ENCODE measurements around the gene ARV1. TPM values are rescaled to one million over a fixed set of nuclear protein-coding genes. Genes with fewer than 3 reads are reported as not detected.
"Not testable (repeated sequence)": the region's sequence is repeated elsewhere in the genome, so short reads cannot be mapped to it uniquely, and the experiment has no call there.

The ARV1 gene
- total RNA-seq, 4 donors from 2014 or later = 7.1 to 37.3 (median 18.4) TPM

DNA sequence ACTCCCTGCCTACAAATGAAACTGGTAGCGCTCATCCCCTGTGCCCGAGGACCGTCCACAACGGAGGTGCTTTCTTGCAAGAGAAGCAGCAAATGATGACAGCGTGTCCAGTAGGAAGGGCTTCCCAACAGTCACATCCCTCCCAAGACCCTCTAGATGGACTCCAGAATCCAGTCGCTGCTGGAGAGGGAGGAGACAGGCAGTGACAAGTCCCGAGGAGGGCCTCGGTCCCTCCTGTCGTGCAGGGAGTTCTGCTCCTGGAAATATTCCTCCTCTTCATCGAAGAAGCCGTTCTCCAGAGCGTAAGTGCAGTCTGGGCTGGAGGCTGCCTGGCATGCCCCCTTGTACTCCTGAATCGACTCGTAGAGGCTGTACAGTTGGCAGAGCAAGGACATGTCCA lies 40.8 kb downstream of the ARV1 start:
- TF ChIP-seq EP300 (IDR thresholded peaks at IDR 0.05; ENCODE audit: low read depth) = no peak
- no peak for TF ChIP-seq POLR2AphosphoS5 (IDR thresholded peaks at IDR 0.05)
- TF ChIP-seq, protein P1, sequence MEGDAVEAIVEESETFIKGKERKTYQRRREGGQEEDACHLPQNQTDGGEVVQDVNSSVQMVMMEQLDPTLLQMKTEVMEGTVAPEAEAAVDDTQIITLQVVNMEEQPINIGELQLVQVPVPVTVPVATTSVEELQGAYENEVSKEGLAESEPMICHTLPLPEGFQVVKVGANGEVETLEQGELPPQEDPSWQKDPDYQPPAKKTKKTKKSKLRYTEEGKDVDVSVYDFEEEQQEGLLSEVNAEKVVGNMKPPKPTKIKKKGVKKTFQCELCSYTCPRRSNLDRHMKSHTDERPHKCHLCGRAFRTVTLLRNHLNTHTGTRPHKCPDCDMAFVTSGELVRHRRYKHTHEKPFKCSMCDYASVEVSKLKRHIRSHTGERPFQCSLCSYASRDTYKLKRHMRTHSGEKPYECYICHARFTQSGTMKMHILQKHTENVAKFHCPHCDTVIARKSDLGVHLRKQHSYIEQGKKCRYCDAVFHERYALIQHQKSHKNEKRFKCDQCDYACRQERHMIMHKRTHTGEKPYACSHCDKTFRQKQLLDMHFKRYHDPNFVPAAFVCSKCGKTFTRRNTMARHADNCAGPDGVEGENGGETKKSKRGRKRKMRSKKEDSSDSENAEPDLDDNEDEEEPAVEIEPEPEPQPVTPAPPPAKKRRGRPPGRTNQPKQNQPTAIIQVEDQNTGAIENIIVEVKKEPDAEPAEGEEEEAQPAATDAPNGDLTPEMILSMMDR (IDR thresholded peaks at IDR 0.05) = no peak
- TF ChIP-seq POLR2A (IDR thresholded peaks at IDR 0.05) = no peak
- H3K4me3 ChIP-seq = no peak overlapping the region
- H3K27me3 ChIP-seq = no peaks in the 10 kb centered on the region
- peaks cover 0 to 3% (median 0%) of the 10 kb centered on the region in 4 donors for H3K4me1 ChIP-seq
- intact Hi-C loops (cut with DNase I; ENCODE audit: low total_unique reads) = no loop called here
- peak overlapping the region in 2 of 4 donors; percentile 12 to 61 for H3K27ac ChIP-seq
- no peaks in the 10 kb centered on the region for H3K9me3 ChIP-seq
- no peak for DNase-seq
- in situ Hi-C loops (cut with MboI; ENCODE audit: low pct_ligation_motif_present in 1 of 4, low pct_unique_long_range_greater_than_20kb in 1 of 4, low sequenced_read_pairs in 3 of 4) = no loop called here
- 84% methylated on average over 13 of the region's 14 CpGs; no CpG with 5 or more reads in 1 of the 2 donors for WGBS, 2 donors (ENCODE audit: low coverage in 1 of 2)
- no peaks in the 10 kb centered on the region for H3K36me3 ChIP-seq

DNA sequence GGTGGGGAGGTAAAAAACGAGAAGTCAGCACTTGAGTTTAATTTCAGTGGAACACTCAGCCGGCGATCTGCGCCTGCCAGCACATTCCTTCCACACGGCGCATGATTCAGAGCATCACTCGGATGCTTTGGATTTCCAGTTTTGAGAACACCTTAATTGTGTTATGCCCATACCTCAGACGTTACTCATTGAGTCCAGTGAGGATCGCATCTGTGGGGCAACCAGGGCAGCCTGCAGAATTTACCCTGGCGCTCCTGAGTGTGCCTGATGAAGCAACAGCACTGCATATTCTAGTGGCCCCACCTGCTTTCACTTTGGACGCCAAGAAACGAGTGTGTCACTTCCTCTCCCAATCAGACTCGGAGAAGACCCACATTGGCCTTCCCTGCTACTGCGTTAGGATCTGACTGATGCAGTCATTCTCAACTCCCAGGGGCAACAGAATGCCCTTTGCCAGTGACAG lies 41.3 kb downstream of the ARV1 start:
- in situ Hi-C loops (cut with MboI; ENCODE audit: low pct_ligation_motif_present in 1 of 4, low pct_unique_long_range_greater_than_20kb in 1 of 4, low sequenced_read_pairs in 3 of 4) (no loop called here), intact Hi-C loops (cut with DNase I; ENCODE audit: low total_unique reads) (no loop called here)
- TF ChIP-seq, protein P1 (IDR thresholded peaks at IDR 0.05) = no peak
- no peak for TF ChIP-seq POLR2A (IDR thresholded peaks at IDR 0.05)
- TF ChIP-seq EP300 (IDR thresholded peaks at IDR 0.05; ENCODE audit: low read depth) = no peak
- no peak for TF ChIP-seq POLR2AphosphoS5 (IDR thresholded peaks at IDR 0.05)
- DNase-seq = no peak
- Histone ChIP-seq H3K9me3 (no peaks in the 10 kb centered on the region), H3K27ac (peak overlapping the region; percentile 25 to 61 (median 44)), H3K4me3 (no peak overlapping the region), H3K4me1 (peaks cover 0 to 3% (median 0%) of the 10 kb centered on the region in 4 donors), H3K27me3 (no peaks in the 10 kb centered on the region), H3K36me3 (no peaks in the 10 kb centered on the region)
- 40 to 69% methylated on average over 1 to 14 of the region's 14 CpGs for WGBS, 2 donors (ENCODE audit: low coverage in 1 of 2)

DNA sequence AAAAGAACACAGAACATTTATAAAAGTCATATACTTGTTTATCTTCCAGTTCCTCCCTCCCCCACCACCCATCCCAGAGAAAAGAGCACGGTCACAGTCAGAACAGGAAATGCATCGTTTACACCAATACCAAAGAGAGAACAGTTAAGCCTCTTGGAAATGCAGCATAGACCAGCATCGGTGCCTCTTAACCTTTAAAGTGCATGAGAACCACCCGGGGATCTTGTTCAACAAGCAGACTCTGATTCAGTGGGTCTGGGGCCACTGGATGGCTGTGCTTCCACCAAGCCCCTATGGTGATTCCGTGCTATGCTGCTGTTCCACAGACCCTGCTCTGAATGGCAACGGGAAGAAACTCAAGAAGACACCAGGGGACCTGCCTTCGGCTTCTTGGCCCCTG lies 41.9 kb downstream of the ARV1 start:
- WGBS, 2 donors (ENCODE audit: low coverage in 1 of 2) = 19 to 51% methylated on average over 3 to 7 of the region's 7 CpGs

DNA sequence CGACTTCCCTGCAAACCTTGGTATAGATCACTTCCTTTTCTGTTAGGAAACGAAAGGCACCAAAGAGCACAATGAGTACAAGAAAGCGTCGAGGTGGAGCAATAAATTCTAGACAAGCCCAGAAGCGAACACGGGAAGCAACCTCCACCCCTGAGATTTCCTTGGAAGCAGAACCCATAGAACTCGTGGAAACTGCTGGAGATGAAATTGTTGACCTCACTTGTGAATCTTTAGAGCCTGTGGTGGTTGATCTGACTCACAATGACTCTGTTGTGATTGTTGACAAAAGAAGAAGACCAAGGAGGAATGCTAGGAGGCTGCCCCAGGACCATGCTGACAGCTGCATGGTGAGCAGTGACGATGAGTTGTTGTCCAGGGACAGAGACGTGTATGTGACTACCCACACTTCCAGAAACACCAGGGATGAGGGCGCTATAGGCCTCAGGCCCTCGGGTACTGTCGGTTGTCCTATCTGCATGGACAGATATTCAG lies 42.7 kb downstream of the ARV1 start:
- no peaks in the 10 kb centered on the region for H3K36me3 ChIP-seq
- H3K9me3 ChIP-seq = no peaks in the 10 kb centered on the region
- in situ Hi-C loops (cut with MboI; ENCODE audit: low pct_ligation_motif_present in 1 of 4, low pct_unique_long_range_greater_than_20kb in 1 of 4, low sequenced_read_pairs in 3 of 4) (no loop called here), intact Hi-C loops (cut with DNase I; ENCODE audit: low total_unique reads) (no loop called here)
- H3K27me3 ChIP-seq = no peaks in the 10 kb centered on the region
- no peak overlapping the region for H3K4me3 ChIP-seq
- peak overlapping the region in 2 of 4 donors; percentile 37 to 60 for H3K27ac ChIP-seq
- H3K4me1 ChIP-seq = peaks cover 0 to 3% (median 0%) of the 10 kb centered on the region in 4 donors
- TF ChIP-seq POLR2AphosphoS5 (IDR thresholded peaks at IDR 0.05) (no peak), EP300 (IDR thresholded peaks at IDR 0.05; ENCODE audit: low read depth) (no peak), POLR2A (IDR thresholded peaks at IDR 0.05) (no peak)
- TF ChIP-seq, protein P1 (IDR thresholded peaks at IDR 0.05) = no peak
- no peak for DNase-seq
- 72 to 90% methylated on average over 7 to 12 of the region's 12 CpGs for WGBS, 2 donors (ENCODE audit: low coverage in 1 of 2)

More for the DNA sequence above, 41.9 kb downstream of the ARV1 start:
- intact Hi-C loops (cut with DNase I; ENCODE audit: low total_unique reads) (no loop called here), in situ Hi-C loops (cut with MboI; ENCODE audit: low pct_ligation_motif_present in 1 of 4, low pct_unique_long_range_greater_than_20kb in 1 of 4, low sequenced_read_pairs in 3 of 4) (no loop called here)
- peak overlapping the region; percentile 25 to 61 (median 46) for H3K27ac ChIP-seq
- H3K9me3 ChIP-seq = no peaks in the 10 kb centered on the region
- H3K4me3 ChIP-seq = no peak overlapping the region
- no peaks in the 10 kb centered on the region for H3K36me3 ChIP-seq
- TF ChIP-seq POLR2A (IDR thresholded peaks at IDR 0.05) = no peak
- TF ChIP-seq, protein P1 (IDR thresholded peaks at IDR 0.05) = no peak
- no peak for TF ChIP-seq EP300 (IDR thresholded peaks at IDR 0.05; ENCODE audit: low read depth)
- no peak for TF ChIP-seq POLR2AphosphoS5 (IDR thresholded peaks at IDR 0.05)
- no peaks in the 10 kb centered on the region for H3K27me3 ChIP-seq
- H3K4me1 ChIP-seq = peaks cover 0 to 3% (median 0%) of the 10 kb centered on the region in 4 donors
- no peak for DNase-seq

DNA sequence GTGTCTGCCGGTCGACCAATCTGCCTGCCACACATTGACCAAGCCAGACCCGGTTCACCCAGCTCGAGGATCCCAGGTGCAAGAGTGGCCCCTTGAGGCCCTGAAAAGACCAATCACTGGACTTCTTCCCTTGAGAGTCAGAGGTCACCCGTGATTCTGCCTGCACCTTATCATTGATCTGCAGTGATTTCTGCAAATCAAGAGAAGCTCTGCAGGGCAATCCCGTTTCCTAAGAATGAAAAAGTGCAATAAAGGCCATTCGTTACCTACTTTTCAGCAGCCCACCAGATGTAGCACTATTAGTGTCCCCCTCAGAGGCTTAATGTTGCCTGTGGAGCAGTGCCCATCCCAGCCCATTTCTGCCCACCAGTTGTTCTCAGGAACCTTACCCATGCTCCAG lies 43.6 kb downstream of the ARV1 start:
- DNase-seq; H3K9me3 ChIP-seq; H3K4me1 ChIP-seq; H3K27me3 ChIP-seq; in situ Hi-C loops (cut with MboI; ENCODE audit: low pct_ligation_motif_present in 1 of 4, low pct_unique_long_range_greater_than_20kb in 1 of 4, low sequenced_read_pairs in 3 of 4); H3K4me3 ChIP-seq; H3K27ac ChIP-seq; intact Hi-C loops (cut with DNase I; ENCODE audit: low total_unique reads); H3K36me3 ChIP-seq: not testable (repeated sequence)
- WGBS, 2 donors (ENCODE audit: low coverage in 1 of 2) = 87 to 90% methylated on average over 2 to 7 of the region's 7 CpGs
